ENCODE measurements around the gene SLIT3. TPM values are rescaled to one million over a fixed set of nuclear protein-coding genes. Genes with fewer than 3 reads are reported as not detected.

SLIT3 gene
- total and polyA plus RNA-seq, 2 experiments from 2014 or later, result 0.59 to 0.71 TPM

DNA sequence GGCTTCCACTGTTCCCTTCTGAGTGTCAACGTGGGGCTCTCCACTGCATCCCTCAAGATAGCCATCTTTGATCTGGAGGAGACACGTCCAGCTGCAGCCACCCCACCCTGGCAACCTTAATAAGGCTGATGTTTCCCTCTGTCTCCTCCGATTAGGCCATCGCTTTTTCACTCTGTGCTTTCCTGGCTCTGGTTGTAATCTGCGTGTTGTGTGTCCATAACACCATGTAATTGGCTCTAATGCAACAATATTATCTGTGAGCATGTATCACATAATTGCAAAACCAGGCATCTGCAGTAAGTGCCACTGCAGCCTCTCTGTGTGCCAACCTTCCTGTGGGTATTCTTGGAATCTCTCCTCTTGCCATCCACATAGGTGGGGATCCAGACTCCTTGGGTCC lies 471.9 kb downstream of the SLIT3 start:
- Histone ChIP-seq H3K79me2 (replicated peaks; ENCODE audit: insufficient read depth) (no peaks in the 10 kb centered on the region), H3K4me1 (ENCODE audit: insufficient read depth) (peaks cover 20% of the 10 kb centered on the region), H3K36me3 (ENCODE audit: insufficient read depth) (no peaks in the 10 kb centered on the region), H3K9me2 (ENCODE audit: insufficient read depth) (peaks cover 4% of the 10 kb centered on the region; the same call in 1 of the 2 replicates), H3K27me3 (ENCODE audit: insufficient read depth) (peaks cover 38% of the 10 kb centered on the region), H3K4me2 (no peak overlapping the region), H2AFZ (no peak overlapping the region), H3K27ac (ENCODE audit: low read depth) (no peak overlapping the region), H4K20me1 (replicated peaks; ENCODE audit: insufficient read depth) (no peaks in the 10 kb centered on the region), H3K4me3 (no peak overlapping the region), H3F3A (replicated peaks; ENCODE audit: low read depth) (no peaks in the 10 kb centered on the region)
- H3K36me3 Mint-ChIP-seq (ENCODE audit: low read depth), result no peaks in the 10 kb centered on the region
- H3K27ac Mint-ChIP-seq, result no peak overlapping the region
- peaks cover 24% of the 10 kb centered on the region for H3K4me1 Mint-ChIP-seq
- H3K9me3 Mint-ChIP-seq, result no peaks in the 10 kb centered on the region
- no peak for TF ChIP-seq EZH2 (IDR thresholded peaks at IDR 0.05; ENCODE audit: low read depth, unreplicated experiment)
- TF ChIP-seq, protein P1, sequence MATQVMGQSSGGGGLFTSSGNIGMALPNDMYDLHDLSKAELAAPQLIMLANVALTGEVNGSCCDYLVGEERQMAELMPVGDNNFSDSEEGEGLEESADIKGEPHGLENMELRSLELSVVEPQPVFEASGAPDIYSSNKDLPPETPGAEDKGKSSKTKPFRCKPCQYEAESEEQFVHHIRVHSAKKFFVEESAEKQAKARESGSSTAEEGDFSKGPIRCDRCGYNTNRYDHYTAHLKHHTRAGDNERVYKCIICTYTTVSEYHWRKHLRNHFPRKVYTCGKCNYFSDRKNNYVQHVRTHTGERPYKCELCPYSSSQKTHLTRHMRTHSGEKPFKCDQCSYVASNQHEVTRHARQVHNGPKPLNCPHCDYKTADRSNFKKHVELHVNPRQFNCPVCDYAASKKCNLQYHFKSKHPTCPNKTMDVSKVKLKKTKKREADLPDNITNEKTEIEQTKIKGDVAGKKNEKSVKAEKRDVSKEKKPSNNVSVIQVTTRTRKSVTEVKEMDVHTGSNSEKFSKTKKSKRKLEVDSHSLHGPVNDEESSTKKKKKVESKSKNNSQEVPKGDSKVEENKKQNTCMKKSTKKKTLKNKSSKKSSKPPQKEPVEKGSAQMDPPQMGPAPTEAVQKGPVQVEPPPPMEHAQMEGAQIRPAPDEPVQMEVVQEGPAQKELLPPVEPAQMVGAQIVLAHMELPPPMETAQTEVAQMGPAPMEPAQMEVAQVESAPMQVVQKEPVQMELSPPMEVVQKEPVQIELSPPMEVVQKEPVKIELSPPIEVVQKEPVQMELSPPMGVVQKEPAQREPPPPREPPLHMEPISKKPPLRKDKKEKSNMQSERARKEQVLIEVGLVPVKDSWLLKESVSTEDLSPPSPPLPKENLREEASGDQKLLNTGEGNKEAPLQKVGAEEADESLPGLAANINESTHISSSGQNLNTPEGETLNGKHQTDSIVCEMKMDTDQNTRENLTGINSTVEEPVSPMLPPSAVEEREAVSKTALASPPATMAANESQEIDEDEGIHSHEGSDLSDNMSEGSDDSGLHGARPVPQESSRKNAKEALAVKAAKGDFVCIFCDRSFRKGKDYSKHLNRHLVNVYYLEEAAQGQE (IDR thresholded peaks at IDR 0.05; ENCODE audit: unreplicated experiment), result no peak
- TF ChIP-seq, protein P2, sequence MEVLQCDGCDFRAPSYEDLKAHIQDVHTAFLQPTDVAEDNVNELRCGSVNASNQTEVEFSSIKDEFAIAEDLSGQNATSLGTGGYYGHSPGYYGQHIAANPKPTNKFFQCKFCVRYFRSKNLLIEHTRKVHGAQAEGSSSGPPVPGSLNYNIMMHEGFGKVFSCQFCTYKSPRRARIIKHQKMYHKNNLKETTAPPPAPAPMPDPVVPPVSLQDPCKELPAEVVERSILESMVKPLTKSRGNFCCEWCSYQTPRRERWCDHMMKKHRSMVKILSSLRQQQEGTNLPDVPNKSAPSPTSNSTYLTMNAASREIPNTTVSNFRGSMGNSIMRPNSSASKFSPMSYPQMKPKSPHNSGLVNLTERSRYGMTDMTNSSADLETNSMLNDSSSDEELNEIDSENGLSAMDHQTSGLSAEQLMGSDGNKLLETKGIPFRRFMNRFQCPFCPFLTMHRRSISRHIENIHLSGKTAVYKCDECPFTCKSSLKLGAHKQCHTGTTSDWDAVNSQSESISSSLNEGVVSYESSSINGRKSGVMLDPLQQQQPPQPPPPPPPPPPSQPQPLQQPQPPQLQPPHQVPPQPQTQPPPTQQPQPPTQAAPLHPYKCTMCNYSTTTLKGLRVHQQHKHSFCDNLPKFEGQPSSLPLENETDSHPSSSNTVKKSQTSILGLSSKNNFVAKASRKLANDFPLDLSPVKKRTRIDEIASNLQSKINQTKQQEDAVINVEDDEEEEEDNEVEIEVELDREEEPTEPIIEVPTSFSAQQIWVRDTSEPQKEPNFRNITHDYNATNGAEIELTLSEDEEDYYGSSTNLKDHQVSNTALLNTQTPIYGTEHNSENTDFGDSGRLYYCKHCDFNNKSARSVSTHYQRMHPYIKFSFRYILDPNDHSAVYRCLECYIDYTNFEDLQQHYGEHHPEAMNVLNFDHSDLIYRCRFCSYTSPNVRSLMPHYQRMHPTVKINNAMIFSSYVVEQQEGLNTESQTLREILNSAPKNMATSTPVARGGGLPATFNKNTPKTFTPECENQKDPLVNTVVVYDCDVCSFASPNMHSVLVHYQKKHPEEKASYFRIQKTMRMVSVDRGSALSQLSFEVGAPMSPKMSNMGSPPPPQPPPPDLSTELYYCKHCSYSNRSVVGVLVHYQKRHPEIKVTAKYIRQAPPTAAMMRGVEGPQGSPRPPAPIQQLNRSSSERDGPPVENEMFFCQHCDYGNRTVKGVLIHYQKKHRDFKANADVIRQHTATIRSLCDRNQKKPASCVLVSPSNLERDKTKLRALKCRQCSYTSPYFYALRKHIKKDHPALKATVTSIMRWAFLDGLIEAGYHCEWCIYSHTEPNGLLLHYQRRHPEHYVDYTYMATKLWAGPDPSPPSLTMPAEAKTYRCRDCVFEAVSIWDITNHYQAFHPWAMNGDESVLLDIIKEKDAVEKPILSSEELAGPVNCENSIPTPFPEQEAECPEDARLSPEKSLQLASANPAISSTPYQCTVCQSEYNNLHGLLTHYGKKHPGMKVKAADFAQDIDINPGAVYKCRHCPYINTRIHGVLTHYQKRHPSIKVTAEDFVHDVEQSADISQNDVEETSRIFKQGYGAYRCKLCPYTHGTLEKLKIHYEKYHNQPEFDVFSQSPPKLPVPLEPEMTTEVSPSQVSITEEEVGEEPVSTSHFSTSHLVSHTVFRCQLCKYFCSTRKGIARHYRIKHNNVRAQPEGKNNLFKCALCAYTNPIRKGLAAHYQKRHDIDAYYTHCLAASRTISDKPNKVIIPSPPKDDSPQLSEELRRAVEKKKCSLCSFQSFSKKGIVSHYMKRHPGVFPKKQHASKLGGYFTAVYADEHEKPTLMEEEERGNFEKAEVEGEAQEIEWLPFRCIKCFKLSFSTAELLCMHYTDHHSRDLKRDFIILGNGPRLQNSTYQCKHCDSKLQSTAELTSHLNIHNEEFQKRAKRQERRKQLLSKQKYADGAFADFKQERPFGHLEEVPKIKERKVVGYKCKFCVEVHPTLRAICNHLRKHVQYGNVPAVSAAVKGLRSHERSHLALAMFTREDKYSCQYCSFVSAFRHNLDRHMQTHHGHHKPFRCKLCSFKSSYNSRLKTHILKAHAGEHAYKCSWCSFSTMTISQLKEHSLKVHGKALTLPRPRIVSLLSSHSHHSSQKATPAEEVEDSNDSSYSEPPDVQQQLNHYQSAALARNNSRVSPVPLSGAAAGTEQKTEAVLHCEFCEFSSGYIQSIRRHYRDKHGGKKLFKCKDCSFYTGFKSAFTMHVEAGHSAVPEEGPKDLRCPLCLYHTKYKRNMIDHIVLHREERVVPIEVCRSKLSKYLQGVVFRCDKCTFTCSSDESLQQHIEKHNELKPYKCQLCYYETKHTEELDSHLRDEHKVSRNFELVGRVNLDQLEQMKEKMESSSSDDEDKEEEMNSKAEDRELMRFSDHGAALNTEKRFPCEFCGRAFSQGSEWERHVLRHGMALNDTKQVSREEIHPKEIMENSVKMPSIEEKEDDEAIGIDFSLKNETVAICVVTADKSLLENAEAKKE (CRISPR knock-in tag; IDR thresholded peaks at IDR 0.05), result no peak
- TF ChIP-seq, protein P3, sequence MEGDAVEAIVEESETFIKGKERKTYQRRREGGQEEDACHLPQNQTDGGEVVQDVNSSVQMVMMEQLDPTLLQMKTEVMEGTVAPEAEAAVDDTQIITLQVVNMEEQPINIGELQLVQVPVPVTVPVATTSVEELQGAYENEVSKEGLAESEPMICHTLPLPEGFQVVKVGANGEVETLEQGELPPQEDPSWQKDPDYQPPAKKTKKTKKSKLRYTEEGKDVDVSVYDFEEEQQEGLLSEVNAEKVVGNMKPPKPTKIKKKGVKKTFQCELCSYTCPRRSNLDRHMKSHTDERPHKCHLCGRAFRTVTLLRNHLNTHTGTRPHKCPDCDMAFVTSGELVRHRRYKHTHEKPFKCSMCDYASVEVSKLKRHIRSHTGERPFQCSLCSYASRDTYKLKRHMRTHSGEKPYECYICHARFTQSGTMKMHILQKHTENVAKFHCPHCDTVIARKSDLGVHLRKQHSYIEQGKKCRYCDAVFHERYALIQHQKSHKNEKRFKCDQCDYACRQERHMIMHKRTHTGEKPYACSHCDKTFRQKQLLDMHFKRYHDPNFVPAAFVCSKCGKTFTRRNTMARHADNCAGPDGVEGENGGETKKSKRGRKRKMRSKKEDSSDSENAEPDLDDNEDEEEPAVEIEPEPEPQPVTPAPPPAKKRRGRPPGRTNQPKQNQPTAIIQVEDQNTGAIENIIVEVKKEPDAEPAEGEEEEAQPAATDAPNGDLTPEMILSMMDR (conservative IDR thresholded peaks at IDR 0.05; ENCODE audit: low read depth in 2 of 2), result no peak
- TF ChIP-seq POLR2AphosphoS5 (IDR thresholded peaks at IDR 0.05; ENCODE audit: low read depth), result no peak
- no peak for TF ChIP-seq ZNF114 (CRISPR knock-in tag; IDR thresholded peaks at IDR 0.05)
- no peak for TF ChIP-seq ZNF331 (CRISPR knock-in tag; IDR thresholded peaks at IDR 0.05; ENCODE audit: low read depth)
- no peak for TF ChIP-seq CREB1 (CRISPR knock-in tag; IDR thresholded peaks at IDR 0.05; ENCODE audit: low read depth)
- TF ChIP-seq NANOG (IDR thresholded peaks at IDR 0.05; ENCODE audit: borderline replicate concordance), result no peak
- no peak overlapping the region for H3K4me3 Mint-ChIP-seq
- DNase-seq (ENCODE audit: low spot score) (no peak), ATAC-seq (no peak)
- H3K27me3 Mint-ChIP-seq (ENCODE audit: insufficient read depth, low read depth, poor library complexity), result peaks cover 47% of the 10 kb centered on the region

Measured in GM23338 (cell line).